Retinal pigment epithelial cell (primary cell): ENCODE measurements around the gene GDF7.

Experiments
- DNase-seq: peaks from one replicate; pipeline ENCODE4 v3.0.0-alpha.2; 2010; ENCODE audit warnings: low read depth
- H3K4me3 ChIP-seq: 2 replicates; pipeline ENCODE4 v1.5.1; 2011; ENCODE audit warnings: mild to moderate bottlenecking, low read length, control low read depth, moderate library complexity
- CTCF ChIP-seq: conservative IDR thresholded peaks from 2 replicates; pipeline ENCODE4 v1.5.1; 2011; ENCODE audit warnings: low read depth, low read length, control low read depth, inconsistent platforms

The GDF7 gene

GRCh38 chr2:20693317-20693716 lies 26.4 kb downstream of the GDF7 start:
- H3K4me3 ChIP-seq = no peak overlapping the region
- no peak for DNase-seq
- no peak for TF ChIP-seq CTCF

- H3K4me3 ChIP-seq = no peak overlapping the region
- DNase-seq = no peak
- no peak for TF ChIP-seq CTCF
Measured at GRCh38 chr2:20696366-20696765, 29.4 kb downstream of the GDF7 start.

GRCh38 chr2:20697322-20697934 lies 30.5 kb downstream of the GDF7 start:
- no peak for TF ChIP-seq CTCF
- no peak overlapping the region for H3K4me3 ChIP-seq
- no peak for DNase-seq

- H3K4me3 ChIP-seq = no peak overlapping the region
- TF ChIP-seq CTCF = no peak
- DNase-seq = no peak
Measured at GRCh38 chr2:20698916-20699613, 32.1 kb downstream of the GDF7 start.

- no peak for DNase-seq
- TF ChIP-seq CTCF = no peak
- H3K4me3 ChIP-seq = no peak overlapping the region
Measured at GRCh38 chr2:20702563-20702962, 35.6 kb downstream of the GDF7 start.

GRCh38 chr2:20704886-20705285 lies 37.9 kb downstream of the GDF7 start:
- no peak for DNase-seq
- TF ChIP-seq CTCF = no peak
- no peak overlapping the region for H3K4me3 ChIP-seq

GRCh38 chr2:20706217-20706616 lies 39.3 kb downstream of the GDF7 start:
- TF ChIP-seq CTCF = no peak
- DNase-seq = no peak
- no peak overlapping the region for H3K4me3 ChIP-seq
